ENCODE measurements around the gene PAPSS1. TPM values are rescaled to one million over a fixed set of nuclear protein-coding genes. Genes with fewer than 3 reads are reported as not detected.
A peak's percentile ranks its signal among the peaks of the same experiment; 100 is the strongest.
"Not testable (repeated sequence)": the region's sequence is repeated elsewhere in the genome, so short reads cannot be mapped to it uniquely, and the experiment has no call there.

The PAPSS1 gene
- polyA plus RNA-seq, 3 donors: 68.9 to 85.5 (median 77.5) TPM

- DNase-seq: no peak
Measured at GRCh38 chr4:107736037-107736436, 16.0 kb upstream of the PAPSS1 start.

- no peak for DNase-seq
Measured at GRCh38 chr4:107734120-107734519, 14.1 kb upstream of the PAPSS1 start.

GRCh38 chr4:107733431-107733925 is 13.4 kb upstream of the PAPSS1 start:
- DNase-seq: no peak

DNA sequence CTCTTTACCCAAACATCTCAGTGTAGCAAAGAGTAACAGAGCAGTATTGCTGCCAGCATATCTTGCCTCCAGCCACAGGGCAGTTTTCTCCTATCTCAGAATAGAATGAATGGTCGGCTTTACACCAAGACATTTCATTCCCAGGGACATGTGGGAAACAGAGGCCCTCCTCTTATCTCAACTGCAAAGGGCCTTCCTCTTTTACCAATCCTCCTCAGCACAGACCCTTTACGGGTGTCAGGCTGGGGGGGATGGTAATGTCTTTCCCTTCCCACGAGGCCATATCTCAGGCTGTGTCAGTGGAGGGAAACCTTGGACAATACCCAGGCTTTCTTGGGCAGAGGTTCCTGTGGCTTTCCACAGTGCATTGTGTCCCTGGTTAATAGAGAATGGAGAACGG is 9.0 kb upstream of the PAPSS1 start:
- DNase-seq: not testable (repeated sequence)

GRCh38 chr4:107726131-107726925 is 6.3 kb upstream of the PAPSS1 start:
- DNase-seq: not testable (repeated sequence)

GRCh38 chr4:107725281-107725859 is 5.3 kb upstream of the PAPSS1 start:
- no peak for DNase-seq

- DNase-seq: not testable (repeated sequence)
Measured at GRCh38 chr4:107723331-107723730, 3.3 kb upstream of the PAPSS1 start.

- DNase-seq: no peak
Measured at GRCh38 chr4:107721436-107722100, 1.5 kb upstream of the PAPSS1 start.

DNA sequence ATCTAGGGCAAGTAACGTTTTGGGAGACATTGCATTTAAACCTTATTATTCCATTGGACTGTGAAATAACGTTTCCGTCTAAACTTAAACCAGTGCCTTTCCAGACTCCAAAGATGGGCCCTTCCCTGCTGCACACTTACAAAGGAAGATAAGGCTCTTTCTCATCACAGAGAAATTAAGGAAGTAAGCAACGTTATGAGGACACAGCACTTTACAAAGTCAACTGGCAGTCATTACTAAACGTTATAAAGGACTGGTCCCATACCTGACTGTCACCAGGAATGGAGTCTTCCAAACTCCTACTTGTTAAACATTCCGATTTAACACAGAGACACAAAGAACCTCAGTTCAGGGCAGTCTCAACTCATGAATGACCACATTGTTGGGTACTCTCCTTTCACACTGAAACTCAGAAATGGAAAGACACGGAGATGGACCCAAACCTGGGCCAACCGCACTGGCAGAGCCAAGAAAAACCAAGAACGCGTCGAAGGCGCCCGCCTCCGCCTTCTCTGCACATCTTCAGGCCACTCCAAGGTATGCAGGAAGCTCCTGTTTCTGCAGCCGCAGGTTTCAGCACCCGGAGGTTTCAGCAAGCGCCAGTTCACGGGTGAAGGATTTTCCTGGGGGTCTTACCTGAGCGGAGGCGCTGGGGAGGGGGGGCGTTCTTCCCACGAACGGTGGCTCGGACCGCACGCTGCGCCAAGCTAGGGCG is 670 bp downstream of the PAPSS1 start:
- DNase-seq: peak; percentile 65

GRCh38 chr4:107718351-107718965 is 1.6 kb downstream of the PAPSS1 start:
- no peak for DNase-seq

GRCh38 chr4:107714256-107714655 is 5.8 kb downstream of the PAPSS1 start:
- no peak for DNase-seq

DNA sequence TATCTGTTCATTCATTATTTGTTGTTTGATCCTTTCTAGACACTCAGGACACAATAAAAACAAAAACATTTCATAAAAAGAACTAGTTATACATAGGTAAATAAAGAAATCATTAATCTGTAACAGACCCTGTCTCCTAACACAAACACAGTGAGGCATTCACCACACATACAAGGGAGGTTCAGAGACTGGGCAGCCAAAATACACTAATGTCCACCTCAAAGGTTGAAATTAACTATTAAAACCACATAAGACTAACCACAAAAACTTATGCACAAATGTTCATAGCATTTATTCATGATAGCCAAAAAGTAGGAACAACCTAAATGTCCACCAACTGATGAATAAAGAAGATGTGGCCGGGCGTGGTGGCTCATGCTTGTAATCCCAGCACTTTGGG is 7.8 kb downstream of the PAPSS1 start:
- DNase-seq: no peak

DNA sequence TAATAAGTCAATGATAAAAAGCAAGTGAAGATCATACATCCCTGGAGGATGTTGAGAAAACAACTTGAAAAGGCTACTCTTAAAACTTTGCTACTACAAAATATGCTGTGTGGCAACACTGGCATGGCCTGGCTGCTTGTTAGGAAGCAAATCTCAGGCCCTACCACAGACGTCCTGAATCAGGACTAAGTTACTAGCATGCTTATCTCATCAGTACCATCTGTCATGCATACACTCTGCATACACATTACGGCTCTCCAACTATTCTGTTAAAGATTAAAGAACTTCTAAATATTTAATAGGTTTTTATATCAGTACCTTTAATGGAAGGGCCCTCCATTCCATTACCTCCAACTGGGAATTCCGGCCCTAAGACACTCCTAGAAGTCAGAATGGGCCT is 8.2 kb downstream of the PAPSS1 start:
- DNase-seq: no peak

GRCh38 chr4:107710493-107711459 is 9.3 kb downstream of the PAPSS1 start:
- no peak for DNase-seq

GRCh38 chr4:107709916-107710315 is 10.1 kb downstream of the PAPSS1 start:
- DNase-seq: no peak

GRCh38 chr4:107708225-107708624 is 11.8 kb downstream of the PAPSS1 start:
- no peak for DNase-seq

DNA sequence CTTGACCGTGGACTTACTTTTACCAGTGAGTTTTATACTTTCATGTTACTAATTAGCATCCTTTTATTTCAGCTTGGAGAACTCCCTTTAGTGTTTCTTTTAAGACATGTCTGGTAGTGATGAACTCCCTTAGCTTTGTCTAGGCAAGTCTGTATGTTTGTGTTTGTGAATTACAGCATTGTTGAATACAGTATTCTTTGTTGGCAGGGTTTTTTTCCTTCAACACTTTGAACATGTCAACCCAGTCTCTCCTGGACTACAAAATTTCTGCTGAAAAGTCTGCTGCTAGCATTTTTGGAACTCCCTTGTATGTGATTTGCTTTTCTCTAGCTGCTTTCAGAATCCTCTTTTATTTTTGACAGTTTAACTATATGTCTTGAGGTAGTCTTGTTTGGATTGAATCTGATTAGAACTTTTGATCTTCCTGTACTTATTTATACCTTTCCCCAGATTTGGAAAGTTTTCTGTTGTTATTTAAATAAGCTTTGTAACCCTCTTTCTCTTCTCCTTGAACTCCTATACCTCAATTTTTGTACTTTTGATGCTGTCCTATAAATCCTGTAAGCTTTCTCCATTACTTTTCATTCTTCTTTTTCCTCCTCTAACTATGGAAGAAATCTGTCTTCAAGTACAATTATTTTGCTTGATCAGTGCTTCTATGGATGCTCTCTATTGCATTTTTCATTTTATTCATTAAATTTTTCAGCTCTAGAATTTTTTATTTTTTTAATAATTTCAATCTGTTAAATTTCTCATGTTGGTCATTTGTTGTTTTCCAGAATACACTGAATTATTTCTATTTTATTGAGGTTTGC is 14.1 kb downstream of the PAPSS1 start:
- no peak for DNase-seq

DNA sequence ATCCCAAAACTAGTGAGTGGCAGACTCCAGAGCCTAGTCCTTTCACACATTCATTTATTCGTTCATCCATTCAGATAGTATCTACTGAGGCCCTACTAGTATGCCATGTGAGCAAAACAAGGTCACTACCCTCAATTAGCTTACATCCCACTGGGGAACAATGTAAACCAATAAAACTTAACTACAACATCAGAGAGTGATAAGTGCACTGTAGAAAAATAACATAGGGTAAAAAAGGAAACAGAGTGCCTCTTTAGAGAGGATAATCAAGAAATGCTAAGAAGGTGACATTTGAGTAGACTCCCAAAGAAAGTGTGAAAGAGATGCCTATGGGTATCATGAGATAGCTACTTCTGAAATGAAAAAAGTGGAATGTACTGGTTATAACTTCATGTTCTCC is 18.5 kb downstream of the PAPSS1 start:
- DNase-seq: no peak

GRCh38 chr4:107699466-107700206 is 20.4 kb downstream of the PAPSS1 start:
- no peak for DNase-seq
